ENCODE results near the gene ATAT1. TPM values are rescaled to one million over a fixed set of nuclear protein-coding genes. Genes with fewer than 3 reads are reported as not detected.

The ATAT1 gene
- total and polyA plus RNA-seq, 9 of the 15 experiments (the other 6 are each of a cell fraction or from before 2014, with no cell fraction given) = 0.65 to 5.8 (median 1.6) TPM

DNA sequence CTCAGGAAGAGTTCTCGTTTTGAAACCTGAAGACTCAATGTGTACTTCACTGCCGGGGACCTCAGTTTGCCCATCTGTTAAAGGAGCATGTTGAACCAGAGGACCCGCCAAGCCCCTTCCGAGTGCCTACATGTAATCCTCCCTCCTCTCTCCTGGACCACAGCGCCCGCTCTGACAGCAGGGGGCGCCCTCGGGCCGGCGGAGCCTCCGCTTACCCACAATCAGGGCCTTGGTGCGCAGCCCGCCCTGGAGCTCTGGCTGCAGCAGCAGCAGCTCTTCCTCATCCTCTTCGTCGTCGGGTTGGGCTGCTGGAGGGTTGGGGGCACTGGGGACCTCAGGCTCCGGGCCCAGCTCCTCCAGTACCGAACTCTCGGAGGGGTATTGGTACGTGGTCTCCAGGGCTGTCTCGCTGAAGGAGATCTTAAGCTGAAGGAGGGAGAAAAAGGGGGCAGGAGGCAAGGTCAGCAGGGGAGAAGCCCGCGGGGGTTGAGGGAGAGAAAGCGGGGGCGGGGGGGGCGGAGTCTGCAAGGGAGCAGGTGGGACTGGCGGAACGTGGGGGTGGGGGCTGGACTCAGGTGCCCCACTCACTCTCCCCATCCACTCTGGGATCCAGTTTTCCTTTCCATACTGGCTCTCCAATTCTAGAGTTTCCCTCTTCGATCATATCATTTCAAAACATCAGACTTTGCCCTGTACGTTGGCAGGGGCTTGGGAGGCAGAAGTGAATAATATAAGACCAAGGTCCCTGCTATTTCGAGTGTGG lies 52.5 kb downstream of the ATAT1 start (continued):
- TF ChIP-seq, protein P1, sequence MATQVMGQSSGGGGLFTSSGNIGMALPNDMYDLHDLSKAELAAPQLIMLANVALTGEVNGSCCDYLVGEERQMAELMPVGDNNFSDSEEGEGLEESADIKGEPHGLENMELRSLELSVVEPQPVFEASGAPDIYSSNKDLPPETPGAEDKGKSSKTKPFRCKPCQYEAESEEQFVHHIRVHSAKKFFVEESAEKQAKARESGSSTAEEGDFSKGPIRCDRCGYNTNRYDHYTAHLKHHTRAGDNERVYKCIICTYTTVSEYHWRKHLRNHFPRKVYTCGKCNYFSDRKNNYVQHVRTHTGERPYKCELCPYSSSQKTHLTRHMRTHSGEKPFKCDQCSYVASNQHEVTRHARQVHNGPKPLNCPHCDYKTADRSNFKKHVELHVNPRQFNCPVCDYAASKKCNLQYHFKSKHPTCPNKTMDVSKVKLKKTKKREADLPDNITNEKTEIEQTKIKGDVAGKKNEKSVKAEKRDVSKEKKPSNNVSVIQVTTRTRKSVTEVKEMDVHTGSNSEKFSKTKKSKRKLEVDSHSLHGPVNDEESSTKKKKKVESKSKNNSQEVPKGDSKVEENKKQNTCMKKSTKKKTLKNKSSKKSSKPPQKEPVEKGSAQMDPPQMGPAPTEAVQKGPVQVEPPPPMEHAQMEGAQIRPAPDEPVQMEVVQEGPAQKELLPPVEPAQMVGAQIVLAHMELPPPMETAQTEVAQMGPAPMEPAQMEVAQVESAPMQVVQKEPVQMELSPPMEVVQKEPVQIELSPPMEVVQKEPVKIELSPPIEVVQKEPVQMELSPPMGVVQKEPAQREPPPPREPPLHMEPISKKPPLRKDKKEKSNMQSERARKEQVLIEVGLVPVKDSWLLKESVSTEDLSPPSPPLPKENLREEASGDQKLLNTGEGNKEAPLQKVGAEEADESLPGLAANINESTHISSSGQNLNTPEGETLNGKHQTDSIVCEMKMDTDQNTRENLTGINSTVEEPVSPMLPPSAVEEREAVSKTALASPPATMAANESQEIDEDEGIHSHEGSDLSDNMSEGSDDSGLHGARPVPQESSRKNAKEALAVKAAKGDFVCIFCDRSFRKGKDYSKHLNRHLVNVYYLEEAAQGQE (IDR thresholded peaks at IDR 0.05; ENCODE audit: borderline replicate concordance) = peak; percentile 96
- TF ChIP-seq, protein P1 (CRISPR knock-in tag; IDR thresholded peaks at IDR 0.05; ENCODE audit: low read depth) = no peak
- TF ChIP-seq, protein P2, sequence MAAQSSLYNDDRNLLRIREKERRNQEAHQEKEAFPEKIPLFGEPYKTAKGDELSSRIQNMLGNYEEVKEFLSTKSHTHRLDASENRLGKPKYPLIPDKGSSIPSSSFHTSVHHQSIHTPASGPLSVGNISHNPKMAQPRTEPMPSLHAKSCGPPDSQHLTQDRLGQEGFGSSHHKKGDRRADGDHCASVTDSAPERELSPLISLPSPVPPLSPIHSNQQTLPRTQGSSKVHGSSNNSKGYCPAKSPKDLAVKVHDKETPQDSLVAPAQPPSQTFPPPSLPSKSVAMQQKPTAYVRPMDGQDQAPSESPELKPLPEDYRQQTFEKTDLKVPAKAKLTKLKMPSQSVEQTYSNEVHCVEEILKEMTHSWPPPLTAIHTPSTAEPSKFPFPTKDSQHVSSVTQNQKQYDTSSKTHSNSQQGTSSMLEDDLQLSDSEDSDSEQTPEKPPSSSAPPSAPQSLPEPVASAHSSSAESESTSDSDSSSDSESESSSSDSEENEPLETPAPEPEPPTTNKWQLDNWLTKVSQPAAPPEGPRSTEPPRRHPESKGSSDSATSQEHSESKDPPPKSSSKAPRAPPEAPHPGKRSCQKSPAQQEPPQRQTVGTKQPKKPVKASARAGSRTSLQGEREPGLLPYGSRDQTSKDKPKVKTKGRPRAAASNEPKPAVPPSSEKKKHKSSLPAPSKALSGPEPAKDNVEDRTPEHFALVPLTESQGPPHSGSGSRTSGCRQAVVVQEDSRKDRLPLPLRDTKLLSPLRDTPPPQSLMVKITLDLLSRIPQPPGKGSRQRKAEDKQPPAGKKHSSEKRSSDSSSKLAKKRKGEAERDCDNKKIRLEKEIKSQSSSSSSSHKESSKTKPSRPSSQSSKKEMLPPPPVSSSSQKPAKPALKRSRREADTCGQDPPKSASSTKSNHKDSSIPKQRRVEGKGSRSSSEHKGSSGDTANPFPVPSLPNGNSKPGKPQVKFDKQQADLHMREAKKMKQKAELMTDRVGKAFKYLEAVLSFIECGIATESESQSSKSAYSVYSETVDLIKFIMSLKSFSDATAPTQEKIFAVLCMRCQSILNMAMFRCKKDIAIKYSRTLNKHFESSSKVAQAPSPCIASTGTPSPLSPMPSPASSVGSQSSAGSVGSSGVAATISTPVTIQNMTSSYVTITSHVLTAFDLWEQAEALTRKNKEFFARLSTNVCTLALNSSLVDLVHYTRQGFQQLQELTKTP (IDR thresholded peaks at IDR 0.05; ENCODE audit: low read depth in 1 of 2, partially characterized antibody in 2 of 2) = no peak
- TF ChIP-seq KLF6 (CRISPR knock-in tag; IDR thresholded peaks at IDR 0.05; ENCODE audit: borderline replicate concordance) (no peak), RBM34 (IDR thresholded peaks at IDR 0.05; ENCODE audit: borderline replicate concordance, insufficient read depth, low read length) (no peak), RBM25 (IDR thresholded peaks at IDR 0.05; ENCODE audit: low read depth, low read length, severe bottlenecking) (peak; percentile 41), JUND (IDR thresholded peaks at IDR 0.05; ENCODE audit: borderline replicate concordance, low read depth, low read length) (peak; percentile 66), JUND (tag; IDR thresholded peaks at IDR 0.05; ENCODE audit: borderline replicate concordance, low read depth, low read length) (no peak; the same call in 2 of the 3 replicates), SRF (CRISPR knock-in tag; IDR thresholded peaks at IDR 0.05) (peak in 1 of 2 experiments; percentile 52; a peak in 1 of 4 replicates), ARID1B (IDR thresholded peaks at IDR 0.05) (no peak), SMC3 (conservative IDR thresholded peaks at IDR 0.05; ENCODE audit: insufficient read depth, low read depth, low read length) (peak; percentile 100), TBP (optimal IDR thresholded peaks at IDR 0.05; ENCODE audit: low read depth, low read length) (peak; percentile 43)
- TF ChIP-seq, protein P3, sequence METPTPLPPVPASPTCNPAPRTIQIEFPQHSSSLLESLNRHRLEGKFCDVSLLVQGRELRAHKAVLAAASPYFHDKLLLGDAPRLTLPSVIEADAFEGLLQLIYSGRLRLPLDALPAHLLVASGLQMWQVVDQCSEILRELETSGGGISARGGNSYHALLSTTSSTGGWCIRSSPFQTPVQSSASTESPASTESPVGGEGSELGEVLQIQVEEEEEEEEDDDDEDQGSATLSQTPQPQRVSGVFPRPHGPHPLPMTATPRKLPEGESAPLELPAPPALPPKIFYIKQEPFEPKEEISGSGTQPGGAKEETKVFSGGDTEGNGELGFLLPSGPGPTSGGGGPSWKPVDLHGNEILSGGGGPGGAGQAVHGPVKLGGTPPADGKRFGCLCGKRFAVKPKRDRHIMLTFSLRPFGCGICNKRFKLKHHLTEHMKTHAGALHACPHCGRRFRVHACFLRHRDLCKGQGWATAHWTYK (CRISPR knock-in tag; IDR thresholded peaks at IDR 0.05) = no peak

Measured in K562 (cell line).